ENCODE data around the gene PDIA2.

Gene PDIA2

GRCh38 chr16:280552-280951 lies 2.4 kb upstream of the PDIA2 start, which contains the start of gene ARHGDIG:
TSS of gene ARHGDIG (plus strand) at chr16:280591. CDS start at chr16:280681, 90 bp downstream.
- no peak for DNase-seq (ENCODE audit: low spot score)

- DNase-seq (ENCODE audit: low spot score): no peak
These were observed 1.8 kb upstream of the PDIA2 start for GRCh38 chr16:280991-281659.

GRCh38 chr16:281660-282255 lies 1.2 kb upstream of the PDIA2 start:
- no peak for DNase-seq (ENCODE audit: low spot score)

DNA sequence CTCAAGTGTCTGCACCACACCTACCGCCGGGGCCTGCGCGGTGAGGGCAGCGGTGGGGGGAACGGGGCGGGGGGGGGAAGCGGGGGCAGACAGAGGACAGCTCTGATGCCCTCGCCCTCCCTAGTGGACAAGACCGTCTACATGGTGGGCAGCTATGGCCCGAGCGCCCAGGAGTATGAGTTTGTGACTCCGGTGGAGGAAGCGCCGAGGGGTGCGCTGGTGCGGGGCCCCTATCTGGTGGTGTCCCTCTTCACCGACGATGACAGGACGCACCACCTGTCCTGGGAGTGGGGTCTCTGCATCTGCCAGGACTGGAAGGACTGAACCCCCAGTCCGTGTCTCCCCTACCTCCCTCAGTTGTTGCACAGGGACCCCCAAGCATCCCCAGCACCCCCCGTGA lies 473 bp upstream of the PDIA2 start:
- no peak for DNase-seq (ENCODE audit: low spot score)

DNA sequence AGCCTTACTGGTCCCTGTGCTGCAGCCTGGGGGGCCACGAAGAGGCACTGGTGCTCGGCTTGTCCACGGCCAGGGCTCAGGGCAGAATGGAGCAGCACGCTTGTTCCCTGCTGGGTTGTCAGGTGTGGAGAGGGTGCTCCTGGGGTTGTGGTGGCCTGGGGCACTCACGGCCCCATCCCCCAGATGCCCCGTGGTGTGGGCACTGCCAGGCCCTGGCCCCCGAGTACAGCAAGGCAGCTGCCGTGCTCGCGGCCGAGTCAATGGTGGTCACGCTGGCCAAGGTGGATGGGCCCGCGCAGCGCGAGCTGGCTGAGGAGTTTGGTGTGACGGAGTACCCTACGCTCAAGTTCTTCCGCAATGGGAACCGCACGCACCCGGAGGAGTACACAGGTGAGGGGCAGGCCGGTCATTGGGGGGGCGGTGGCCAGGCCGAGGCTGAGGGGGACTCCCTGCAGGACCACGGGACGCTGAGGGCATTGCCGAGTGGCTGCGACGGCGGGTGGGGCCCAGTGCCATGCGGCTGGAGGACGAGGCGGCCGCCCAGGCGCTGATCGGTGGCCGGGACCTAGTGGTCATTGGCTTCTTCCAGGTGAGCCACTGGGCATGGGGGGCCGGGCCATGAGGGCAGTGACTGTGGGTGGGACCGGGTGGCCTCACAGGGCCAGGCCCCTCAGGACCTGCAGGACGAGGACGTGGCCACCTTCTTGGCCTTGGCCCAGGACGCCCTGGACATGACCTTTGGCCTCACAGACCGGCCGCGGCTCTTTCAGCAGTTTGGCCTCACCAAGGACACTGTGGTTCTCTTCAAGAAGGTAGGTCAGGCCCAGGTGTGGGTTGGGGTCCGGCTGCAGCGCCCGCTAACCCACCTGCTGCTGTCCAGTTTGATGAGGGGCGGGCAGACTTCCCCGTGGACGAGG lies 1.5 kb downstream of the PDIA2 start:
- DNase-seq (ENCODE audit: low spot score): no peak

GRCh38 chr16:285146-286055 lies 2.4 kb downstream of the PDIA2 start:
- DNase-seq (ENCODE audit: low spot score): no peak

DNA sequence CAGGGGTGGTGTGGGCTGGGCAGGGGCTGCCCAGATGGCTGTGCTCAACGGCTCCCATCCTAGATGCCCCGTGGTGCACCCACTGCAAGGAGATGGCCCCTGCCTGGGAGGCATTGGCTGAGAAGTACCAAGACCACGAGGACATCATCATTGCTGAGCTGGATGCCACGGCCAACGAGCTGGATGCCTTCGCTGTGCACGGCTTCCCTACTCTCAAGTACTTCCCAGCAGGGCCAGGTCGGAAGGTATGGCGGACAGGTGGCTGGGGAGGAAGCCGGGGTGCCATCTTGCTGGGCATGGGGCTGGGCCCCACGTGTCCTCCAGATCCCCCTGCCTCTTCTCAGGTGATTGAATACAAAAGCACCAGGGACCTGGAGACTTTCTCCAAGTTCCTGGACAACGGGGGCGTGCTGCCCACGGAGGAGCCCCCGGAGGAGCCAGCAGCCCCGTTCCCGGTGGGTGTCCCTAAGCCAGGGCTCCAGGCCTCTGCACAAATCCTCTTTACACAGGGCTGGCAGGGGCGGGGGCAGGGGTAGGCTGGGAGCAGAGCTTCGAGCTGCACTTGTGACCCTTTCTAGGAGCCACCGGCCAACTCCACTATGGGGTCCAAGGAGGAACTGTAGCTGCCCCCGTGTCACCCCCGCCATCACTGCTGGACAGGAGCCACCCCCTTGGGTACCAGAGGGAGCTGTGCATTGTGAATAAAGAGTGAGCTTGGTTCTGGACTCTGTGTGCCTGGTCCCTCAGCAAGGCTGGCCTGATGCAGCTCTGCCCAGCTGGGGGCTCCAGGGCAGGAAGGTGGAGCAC lies 3.7 kb downstream of the PDIA2 start:
- DNase-seq (ENCODE audit: low spot score): no peak

- no peak for DNase-seq (ENCODE audit: low spot score)
These were observed 4.4 kb downstream of the PDIA2 start for GRCh38 chr16:287298-287811.

GRCh38 chr16:287981-288920 lies 5.3 kb downstream of the PDIA2 start:
- no peak for DNase-seq (ENCODE audit: low spot score)

DNA sequence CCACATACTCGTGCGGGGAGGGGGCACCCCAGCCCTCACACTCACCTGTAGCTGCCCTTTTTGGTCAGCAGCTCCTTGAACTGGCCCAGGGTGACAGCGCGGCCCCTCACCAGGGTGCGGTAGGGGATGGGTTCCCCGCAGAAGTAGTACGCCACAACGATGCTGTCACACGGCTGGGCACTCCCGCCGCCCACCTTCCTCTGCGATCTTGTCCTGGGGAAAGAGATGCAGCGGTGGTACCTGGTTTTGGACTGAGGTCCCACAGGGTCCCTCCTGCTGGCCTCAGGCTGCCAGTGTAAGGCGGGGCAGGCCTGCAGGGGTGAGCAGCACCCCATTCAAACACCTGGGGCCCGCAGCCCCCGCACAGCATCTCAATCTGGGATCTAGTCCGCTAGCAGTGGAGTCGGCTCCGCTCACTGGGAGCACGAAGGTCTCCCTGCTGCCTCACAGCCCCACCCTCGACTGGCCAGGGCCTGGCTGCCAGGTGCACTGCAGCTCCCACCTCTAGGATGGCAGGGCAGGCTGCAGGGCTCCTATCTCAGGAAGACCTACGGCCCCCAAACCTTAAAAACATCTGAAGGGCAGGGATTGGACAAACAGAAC lies 6.5 kb downstream of the PDIA2 start:
- DNase-seq (ENCODE audit: low spot score): no peak

DNA sequence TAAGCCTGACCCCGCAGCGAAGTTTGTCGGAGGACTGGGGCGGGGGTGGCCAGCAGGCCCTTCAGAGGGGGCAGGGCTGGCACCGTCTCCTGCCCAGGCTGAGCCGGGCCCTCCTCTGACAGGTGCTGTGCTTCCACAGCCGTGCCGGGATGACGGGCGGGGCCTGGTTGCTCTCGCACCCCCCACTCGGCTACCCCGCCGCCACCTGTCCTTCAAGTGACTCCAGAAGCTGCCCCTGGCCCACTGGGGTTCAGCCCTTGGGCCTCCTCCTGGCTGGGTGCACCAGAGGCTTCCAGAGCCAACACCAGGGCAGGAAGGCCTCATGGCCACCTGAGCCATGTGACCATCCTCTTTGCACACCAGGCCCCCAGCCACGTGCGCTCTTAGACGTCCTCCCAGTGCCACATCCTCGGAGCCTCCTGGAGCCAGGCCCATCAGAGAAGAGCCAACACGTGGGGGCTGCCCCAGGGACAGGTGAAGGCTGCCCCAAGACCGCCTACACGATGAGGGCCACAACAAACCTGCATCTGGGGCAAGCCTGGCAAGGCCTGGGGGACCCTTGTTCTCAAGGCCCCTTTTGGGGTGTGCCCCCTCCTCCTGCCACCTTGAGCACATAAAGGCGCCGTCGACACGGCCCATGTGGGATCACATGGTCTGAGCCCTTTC lies 7.2 kb downstream of the PDIA2 start:
- DNase-seq (ENCODE audit: low spot score): no peak

- DNase-seq (ENCODE audit: low spot score): no peak
These were observed 7.9 kb downstream of the PDIA2 start for GRCh38 chr16:290681-291405.

DNA sequence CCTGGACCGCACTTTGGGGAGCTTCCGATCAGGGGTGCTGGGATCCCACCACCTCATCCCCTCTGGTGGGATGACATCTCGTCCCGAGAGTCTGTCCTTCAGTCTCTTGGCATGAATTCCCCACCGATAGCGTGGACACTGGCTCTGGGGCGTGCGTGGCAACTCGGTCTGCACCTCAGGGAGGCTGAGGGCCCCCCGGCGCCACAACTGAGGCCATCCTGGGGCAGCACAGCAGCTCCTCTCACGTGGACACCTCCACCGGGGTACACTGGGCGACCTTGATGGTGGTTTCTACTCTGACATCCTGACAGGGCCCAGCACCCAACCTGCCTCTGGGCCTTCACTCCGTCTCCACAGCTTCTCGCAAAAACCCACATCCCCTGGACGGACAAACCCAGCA lies 8.6 kb downstream of the PDIA2 start:
- DNase-seq (ENCODE audit: low spot score): no peak

DNA sequence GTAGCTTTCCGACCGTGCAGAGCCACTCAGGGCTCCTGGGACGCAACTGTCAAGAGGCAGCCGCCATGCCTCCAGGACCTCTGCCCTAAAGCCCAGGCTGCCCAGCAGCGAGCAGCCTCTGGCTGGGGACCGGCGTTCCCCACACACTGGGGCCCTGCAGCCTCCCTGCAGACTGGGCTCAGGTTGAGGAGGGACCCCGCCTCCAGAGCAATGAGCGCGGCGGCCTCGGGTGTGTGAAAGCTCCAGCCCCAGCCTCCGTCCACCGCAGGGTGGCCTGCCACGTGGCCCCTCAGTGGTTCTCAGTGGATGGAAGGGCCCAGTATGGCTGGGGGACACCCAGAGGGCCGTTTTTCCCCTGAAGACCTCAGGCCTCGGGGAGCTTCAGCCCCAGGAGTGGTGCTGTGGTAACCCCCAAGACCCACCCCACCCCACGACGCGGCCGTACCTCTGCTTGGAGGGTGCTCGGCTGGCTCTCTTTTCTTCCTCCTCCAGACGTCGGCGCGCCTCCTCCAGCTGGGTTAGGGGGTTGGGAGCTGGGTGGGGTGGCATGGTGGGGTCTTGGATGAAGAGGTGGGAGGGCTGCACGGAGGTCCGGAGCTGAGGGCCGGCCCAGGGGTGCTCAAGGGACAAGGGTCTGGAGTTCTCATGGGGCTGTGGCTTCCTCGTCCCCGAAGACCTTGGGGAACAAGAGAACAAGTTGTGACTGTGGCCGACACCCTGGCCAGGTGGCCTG lies 10.2 kb downstream of the PDIA2 start:
- no peak for DNase-seq (ENCODE audit: low spot score)

DNA sequence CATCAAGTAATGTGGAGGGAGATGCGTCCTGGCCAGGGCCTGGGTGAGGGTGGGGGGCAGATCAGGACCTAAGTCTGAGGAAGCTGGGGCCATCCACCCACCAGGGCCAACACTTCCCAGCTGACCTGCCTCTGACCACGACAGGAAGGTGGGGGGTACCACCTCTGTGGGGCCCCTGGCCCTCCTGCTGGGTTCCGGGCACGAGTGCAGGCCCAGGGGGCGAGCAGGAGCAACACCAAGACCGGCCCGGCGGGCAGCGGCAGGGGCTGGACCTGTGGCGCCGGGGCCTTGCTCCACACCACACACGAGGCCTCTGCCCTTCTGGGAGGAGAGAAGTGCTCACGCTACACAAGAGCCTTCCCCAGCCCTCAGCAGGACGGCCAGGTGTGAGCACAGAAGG lies 13.3 kb downstream of the PDIA2 start:
- no peak for DNase-seq (ENCODE audit: low spot score)

GRCh38 chr16:296806-297510 lies 14.0 kb downstream of the PDIA2 start:
- DNase-seq (ENCODE audit: low spot score): no peak

- DNase-seq (ENCODE audit: low spot score): no peak
These were observed 14.9 kb downstream of the PDIA2 start for GRCh38 chr16:297832-298231.
